ENCODE measurements around the gene ZNF197. TPM values are rescaled to one million over a fixed set of nuclear protein-coding genes. Genes with fewer than 3 reads are reported as not detected.

The ZNF197 gene
- total and polyA plus RNA-seq, 8 donors: 13.1 to 37.0 (median 35.5) TPM

GRCh38 chr3:44680921-44681455 is 56.2 kb downstream of the ZNF197 start:
- Histone ChIP-seq H3K27ac (no peak overlapping the region), H3K36me3 (peaks cover 0 to 3% of the 10 kb centered on the region in 2 donors), H3K4me1 (peaks cover 0 to 6% of the 10 kb centered on the region in 2 donors), H3K4me3 (no peak overlapping the region), H3K27me3 (peaks cover 0 to 13% of the 10 kb centered on the region in 2 donors), H3K9me3 (peaks cover 0 to 32% of the 10 kb centered on the region in 2 donors)
- no peak for TF ChIP-seq CTCF (IDR thresholded peaks at IDR 0.05)
- DNase-seq (no peak), ATAC-seq (no peak)
- intact Hi-C loops (cut with DNase I): no loop called here

- H3K36me3 ChIP-seq: peaks cover 0 to 3% of the 10 kb centered on the region in 2 donors
- intact Hi-C loops (cut with DNase I): no loop called here
- H3K9me3 ChIP-seq: peaks cover 0 to 34% of the 10 kb centered on the region in 2 donors
- ATAC-seq (no peak), DNase-seq (no peak)
- no peak overlapping the region for H3K27ac ChIP-seq
- H3K4me3 ChIP-seq: no peak overlapping the region
- peaks cover 0 to 6% of the 10 kb centered on the region in 2 donors for H3K4me1 ChIP-seq
- H3K27me3 ChIP-seq: peaks cover 0 to 14% of the 10 kb centered on the region in 2 donors
- no peak for TF ChIP-seq CTCF (IDR thresholded peaks at IDR 0.05)
Observed at GRCh38 chr3:44682182-44682896, 57.5 kb downstream of the ZNF197 start.

GRCh38 chr3:44685128-44685800 is 60.4 kb downstream of the ZNF197 start:
- Histone ChIP-seq H3K36me3 (peaks cover 0 to 3% of the 10 kb centered on the region in 2 donors), H3K4me3 (peak overlapping the region; percentile 49 to 66), H3K27me3 (peaks cover 0 to 23% of the 10 kb centered on the region in 2 donors), H3K9me3 (peaks cover 0 to 37% of the 10 kb centered on the region in 2 donors), H3K4me1 (peaks cover 0 to 6% of the 10 kb centered on the region in 2 donors), H3K27ac (peak overlapping the region in 1 of 2 donors; percentile 4)
- TF ChIP-seq CTCF (IDR thresholded peaks at IDR 0.05): no peak
- DNase-seq (peak; percentile 63 to 91 (median 78)), ATAC-seq (peak; percentile 85)
- intact Hi-C loops (cut with DNase I): no loop called here

GRCh38 chr3:44687898-44688297 is 63.1 kb downstream of the ZNF197 start:
- peak; percentile 60 for ATAC-seq
- peaks cover 0 to 21% of the 10 kb centered on the region in 2 donors for H3K9me3 ChIP-seq
- H3K36me3 ChIP-seq: no peaks in the 10 kb centered on the region
- no peak for DNase-seq
- TF ChIP-seq CTCF (IDR thresholded peaks at IDR 0.05): no peak
- peaks cover 0 to 6% of the 10 kb centered on the region in 2 donors for H3K4me1 ChIP-seq
- no peak overlapping the region for H3K4me3 ChIP-seq
- peaks cover 0 to 23% of the 10 kb centered on the region in 2 donors for H3K27me3 ChIP-seq
- intact Hi-C loops (cut with DNase I): no loop called here
- H3K27ac ChIP-seq: peak overlapping the region; percentile 62 to 65

Other genes with a start within 250 kb of the ZNF197 start
- 10 to 100 TPM; 18.1 to 18.3 TPM for gene ZNF445, start 147.4 kb upstream of the ZNF197 start, total RNA-seq
- gene ZNF445, start 147.4 kb upstream of the ZNF197 start, polyA plus RNA-seq (ENCODE audit: insufficient read length in 6 of 6): 10 to 100 TPM; 27.3 to 33.5 (median 28.5) TPM
- gene ZKSCAN7, start 69.8 kb upstream of the ZNF197 start, total RNA-seq: 1 to 10 TPM; 4.0 to 6.0 TPM
- 10 to 100 TPM; 15.9 to 19.1 (median 18.2) TPM for gene ZKSCAN7, start 69.8 kb upstream of the ZNF197 start, polyA plus RNA-seq (ENCODE audit: insufficient read length in 6 of 6)
- 1 to 10 TPM; 2.8 to 4.9 TPM for gene ZNF660, start 40.1 kb upstream of the ZNF197 start, total RNA-seq
- 10 to 100 TPM; 15.3 to 27.9 (median 22.2) TPM for gene ZNF660, start 40.1 kb upstream of the ZNF197 start, polyA plus RNA-seq (ENCODE audit: insufficient read length in 6 of 6)
- gene ZNF35, start 23.7 kb downstream of the ZNF197 start, total RNA-seq: 1 to 10 TPM; 8.4 to 9.2 TPM
- gene ZNF35, start 23.7 kb downstream of the ZNF197 start, polyA plus RNA-seq (ENCODE audit: insufficient read length in 6 of 6): 10 to 100 TPM; 10.4 to 13.3 (median 11.4) TPM
- gene ZNF502, start 87.6 kb downstream of the ZNF197 start, total RNA-seq: 1 to 10 TPM; 3.6 to 3.9 TPM
- 10 to 100 TPM; 11.8 to 13.6 (median 12.5) TPM for gene ZNF502, start 87.6 kb downstream of the ZNF197 start, polyA plus RNA-seq (ENCODE audit: insufficient read length in 6 of 6)
- gene ZNF501, start 104.6 kb downstream of the ZNF197 start, total RNA-seq: 1 to 10 TPM; 4.4 to 5.3 TPM
- 10 to 100 TPM in 1 of 6 donors, 1 to 10 TPM in 5; 9.1 to 10.2 (median 9.7) TPM for gene ZNF501, start 104.6 kb downstream of the ZNF197 start, polyA plus RNA-seq (ENCODE audit: insufficient read length in 6 of 6)
- 10 to 100 TPM; 20.4 to 24.5 TPM for gene KIAA1143, start 136.6 kb downstream of the ZNF197 start, total RNA-seq
- 10 to 100 TPM; 45.9 to 60.7 (median 57.3) TPM for gene KIAA1143, start 136.6 kb downstream of the ZNF197 start, polyA plus RNA-seq (ENCODE audit: insufficient read length in 6 of 6)
- 1 to 10 TPM; 1.8 to 3.9 TPM for gene KIF15, start 136.8 kb downstream of the ZNF197 start, total RNA-seq
- 10 to 100 TPM; 16.5 to 51.3 (median 28.6) TPM for gene KIF15, start 136.8 kb downstream of the ZNF197 start, polyA plus RNA-seq (ENCODE audit: insufficient read length in 6 of 6)
- gene TMEM42, start 236.9 kb downstream of the ZNF197 start, total RNA-seq: 10 to 100 TPM; 14.2 to 18.4 TPM
- gene TMEM42, start 236.9 kb downstream of the ZNF197 start, polyA plus RNA-seq (ENCODE audit: insufficient read length in 6 of 6): 10 to 100 TPM; 20.4 to 26.0 (median 23.4) TPM
- gene TGM4, start 249.6 kb downstream of the ZNF197 start, total RNA-seq: not detected
- under 1 TPM in 5 of 6 donors, not detected in 1; 0.06 to 0.14 (median 0.06) TPM for gene TGM4, start 249.6 kb downstream of the ZNF197 start, polyA plus RNA-seq (ENCODE audit: insufficient read length in 6 of 6)

Measured in left lung (tissue), 10 donors.